MCF 10A (cell line): ENCODE results near the gene ADAM11. TPM values are rescaled to one million over a fixed set of nuclear protein-coding genes. Genes with fewer than 3 reads are reported as not detected.
"Not testable (repeated sequence)": the region's sequence is repeated elsewhere in the genome, so short reads cannot be mapped to it uniquely, and the experiment has no call there.

Experiments
- BruUV-seq: library from RNA; stranded (reverse); fragments of 400-500 nt; replicated peaks from 2 replicates; lab custom pipeline; 2021; lab: Mats Ljungman, UMichigan
- CTCF ChIA-PET: fragments of 300-600 bp; sonication (Branson Sonifier 250); formaldehyde crosslinking; extraction: SDS; loops from one replicate; lab custom pipeline; 2021; ENCODE audit warnings: antibody characterized with exemption, inconsistent platforms; lab: Yijun Ruan, JAX
- POLR2A ChIA-PET: fragments of 300-600, 350-650 bp; sonication (Branson Sonifier 250); formaldehyde crosslinking; extraction: SDS; loops from one replicate; lab custom pipeline; 2020; ENCODE audit warnings: antibody characterized with exemption, inconsistent platforms; lab: Yijun Ruan, JAX
- DNase-seq: peaks from one replicate; pipeline ENCODE4 v3.0.0-alpha.2; 2018; ENCODE audit not compliant: unreplicated experiment
- H3K27ac Mint-ChIP-seq: one replicate; pipeline ENCODE4 v1.8.0; 2022; ENCODE audit warnings: mild to moderate bottlenecking, low read depth, mixed read lengths; ENCODE audit not compliant: unreplicated experiment
- H3K27me3 Mint-ChIP-seq: one replicate; pipeline ENCODE4 v1.8.0; 2022; ENCODE audit warnings: mixed read lengths; ENCODE audit not compliant: insufficient read depth, unreplicated experiment
- H3K36me3 Mint-ChIP-seq: one replicate; pipeline ENCODE4 v1.8.0; 2022; ENCODE audit warnings: mild to moderate bottlenecking, moderate library complexity, mixed read lengths; ENCODE audit not compliant: insufficient read depth, unreplicated experiment
- H3K4me1 Mint-ChIP-seq: one replicate; pipeline ENCODE4 v1.8.0; 2022; ENCODE audit warnings: mixed read lengths; ENCODE audit not compliant: insufficient read depth, unreplicated experiment
- H3K4me3 Mint-ChIP-seq: one replicate; pipeline ENCODE4 v1.8.0; 2022; ENCODE audit warnings: mild to moderate bottlenecking, moderate library complexity, mixed read lengths; ENCODE audit not compliant: unreplicated experiment
- H3K9me3 Mint-ChIP-seq: one replicate; pipeline ENCODE4 v1.8.0; 2022; ENCODE audit warnings: mixed read lengths; ENCODE audit not compliant: unreplicated experiment
- CTCF ChIP-seq: fragments of 200-600 bp; IDR thresholded peaks from one replicate; pipeline ENCODE4 v1.8.0; 2022; ENCODE audit warnings: antibody characterized with exemption, mild to moderate bottlenecking; ENCODE audit not compliant: unreplicated experiment
- intact Hi-C: fragments of 100-400 bp; cut with micrococcal nuclease; formaldehyde crosslinking; loops from 2 replicates; pipeline ENCODE4 v1.14.1; 2022
- total RNA-seq: library from RNA; stranded (reverse); gene quantifications from 2 replicates; pipeline ENCODE4 v1.2.3, GENCODE V29; 2022

Gene ADAM11
- total RNA-seq, 1 experiment from 2014 or later: 0.16 TPM

GRCh38 chr17:44752953-44753861, 5.6 kb upstream of the ADAM11 start:
- DNase-seq: no peak
- BruUV-seq: no TSS peak
- Mint-ChIP-seq H3K27ac (no peak overlapping the region), H3K9me3 (no peaks in the 10 kb centered on the region), H3K27me3 (no peaks in the 10 kb centered on the region), H3K36me3 (peaks cover 13% of the 10 kb centered on the region), H3K4me1 (no peaks in the 10 kb centered on the region), H3K4me3 (no peak overlapping the region)
- no peak for TF ChIP-seq CTCF
- intact Hi-C loops: no loop called here
- ChIA-PET CTCF (interaction anchor here (0.6 kb wide), 2 partner anchors 218 to 1004 kb away, joined by 3 to 4 read pairs; no protein-coding TSS in a partner anchor), POLR2A (no interaction called here)

- POLR2A ChIA-PET: no interaction called here
- CTCF ChIA-PET: interaction anchor here (0.6 kb wide), 1 partner anchor 217 kb away, joined by 3 read pairs; no protein-coding TSS in a partner anchor
- no peaks in the 10 kb centered on the region for H3K9me3 Mint-ChIP-seq
Observed at GRCh38 chr17:44754276-44754675, 4.5 kb upstream of the ADAM11 start.

GRCh38 chr17:44755180-44755579, 3.6 kb upstream of the ADAM11 start:
- intact Hi-C loops, H3K4me3 Mint-ChIP-seq, BruUV-seq, H3K27ac Mint-ChIP-seq, H3K9me3 Mint-ChIP-seq, DNase-seq, H3K4me1 Mint-ChIP-seq, CTCF ChIA-PET, H3K27me3 Mint-ChIP-seq: not testable (repeated sequence)
- POLR2A ChIA-PET: interaction anchor here (0.7 kb wide), 1 partner anchor 377 kb away, joined by 3 read pairs; the partner anchor contains the start of gene PLCD3
- peaks cover 13% of the 10 kb centered on the region for H3K36me3 Mint-ChIP-seq

More at GRCh38 chr17:44754276-44754675, 4.5 kb upstream of the ADAM11 start:
- DNase-seq: no peak
- no peak for TF ChIP-seq CTCF
- peaks cover 13% of the 10 kb centered on the region for H3K36me3 Mint-ChIP-seq
- no peak overlapping the region for H3K4me3 Mint-ChIP-seq
- no peak overlapping the region for H3K27ac Mint-ChIP-seq
- no peaks in the 10 kb centered on the region for H3K4me1 Mint-ChIP-seq
- no peaks in the 10 kb centered on the region for H3K27me3 Mint-ChIP-seq
- no TSS peak for BruUV-seq
- intact Hi-C loops: no loop called here

- Mint-ChIP-seq H3K4me1 (no peaks in the 10 kb centered on the region), H3K27ac (no peak overlapping the region), H3K27me3 (peaks cover 16% of the 10 kb centered on the region), H3K36me3 (peaks cover 8% of the 10 kb centered on the region), H3K4me3 (no peak overlapping the region), H3K9me3 (no peaks in the 10 kb centered on the region)
- ChIA-PET POLR2A (interaction anchor here (0.7 kb wide), 1 partner anchor 11 kb away, joined by 3 read pairs; no protein-coding TSS in a partner anchor), CTCF (interaction anchor here (0.7 kb wide), 1 partner anchor 96 kb away, joined by 5 read pairs; no protein-coding TSS in a partner anchor)
- BruUV-seq: no TSS peak
- DNase-seq: no peak
- intact Hi-C loops: no loop called here
- TF ChIP-seq CTCF: no peak
Observed at GRCh38 chr17:44757045-44757917, 1.5 kb upstream of the ADAM11 start.
